ENCODE measurements around the gene MTM1.

MTM1 gene

GRCh38 chrX:150605603-150606002 lies 37.2 kb downstream of the MTM1 start:
- DNase-seq (ENCODE audit: low read depth): no peak

GRCh38 chrX:150607201-150607600 lies 38.8 kb downstream of the MTM1 start:
- no peak for DNase-seq (ENCODE audit: low read depth)

- DNase-seq (ENCODE audit: low read depth): no peak
Measured at GRCh38 chrX:150610043-150610442, 41.6 kb downstream of the MTM1 start.

- no peak for DNase-seq (ENCODE audit: low read depth)
Measured at GRCh38 chrX:150610446-150610845, 42.0 kb downstream of the MTM1 start.

- DNase-seq (ENCODE audit: low read depth): no peak
Measured at GRCh38 chrX:150615356-150615755, 46.9 kb downstream of the MTM1 start.

GRCh38 chrX:150616179-150616862 lies 47.9 kb downstream of the MTM1 start:
- no peak for DNase-seq (ENCODE audit: low read depth)

GRCh38 chrX:150616863-150617198 lies 48.4 kb downstream of the MTM1 start:
- DNase-seq (ENCODE audit: low read depth): no peak

- DNase-seq (ENCODE audit: low read depth): no peak
Measured at GRCh38 chrX:150621652-150622051, 53.2 kb downstream of the MTM1 start.

GRCh38 chrX:150623583-150623982 lies 55.2 kb downstream of the MTM1 start:
- no peak for DNase-seq (ENCODE audit: low read depth)

- DNase-seq (ENCODE audit: low read depth): no peak
Measured at GRCh38 chrX:150625097-150625496, 56.7 kb downstream of the MTM1 start.

GRCh38 chrX:150625875-150626274 lies 57.5 kb downstream of the MTM1 start:
- DNase-seq (ENCODE audit: low read depth): no peak

GRCh38 chrX:150627957-150628356 lies 59.5 kb downstream of the MTM1 start:
- no peak for DNase-seq (ENCODE audit: low read depth)

- DNase-seq (ENCODE audit: low read depth): peak; percentile 56
Measured at GRCh38 chrX:150635952-150636351, 67.5 kb downstream of the MTM1 start.

GRCh38 chrX:150642423-150642822 lies 74.0 kb downstream of the MTM1 start:
- DNase-seq (ENCODE audit: low read depth): no peak

GRCh38 chrX:150643271-150643670 lies 74.8 kb downstream of the MTM1 start:
- DNase-seq (ENCODE audit: low read depth): peak; percentile 0

GRCh38 chrX:150643958-150644357 lies 75.5 kb downstream of the MTM1 start:
- no peak for DNase-seq (ENCODE audit: low read depth)

- DNase-seq (ENCODE audit: low read depth): no peak
Measured at GRCh38 chrX:150644422-150644821, 76.0 kb downstream of the MTM1 start.

- no peak for DNase-seq (ENCODE audit: low read depth)
Measured at GRCh38 chrX:150647331-150647730, 78.9 kb downstream of the MTM1 start.

- no peak for DNase-seq (ENCODE audit: low read depth)
Measured at GRCh38 chrX:150648296-150648940, 80.0 kb downstream of the MTM1 start.

- peak; percentile 52 for DNase-seq (ENCODE audit: low read depth)
Measured at GRCh38 chrX:150649096-150649870, 80.9 kb downstream of the MTM1 start.

- no peak for DNase-seq (ENCODE audit: low read depth)
Measured at GRCh38 chrX:150651906-150652305, 83.5 kb downstream of the MTM1 start.

- no peak for DNase-seq (ENCODE audit: low read depth)
Measured at GRCh38 chrX:150655788-150656187, 87.4 kb downstream of the MTM1 start.

GRCh38 chrX:150663073-150663472 lies 94.7 kb downstream of the MTM1 start:
- no peak for DNase-seq (ENCODE audit: low read depth)
